ENCODE measurements around the gene TMUB2. TPM values are rescaled to one million over a fixed set of nuclear protein-coding genes. Genes with fewer than 3 reads are reported as not detected.

The TMUB2 gene
- total and polyA plus RNA-seq, 2 donors = 21.4 to 57.6 TPM

GRCh38 chr17:44212507-44213402 is 26.0 kb downstream of the TMUB2 start:
- Histone ChIP-seq H3K4me1 (ENCODE audit: control insufficient read depth in 2 of 2, insufficient read depth in 2 of 2, low read length in 2 of 2) (peaks cover 36 to 59% of the 10 kb centered on the region in 2 donors), H3K36me3 (ENCODE audit: control insufficient read depth in 2 of 2, insufficient read depth in 2 of 2, low read length in 1 of 2) (peaks cover 80 to 83% of the 10 kb centered on the region in 2 donors), H3K27ac (ENCODE audit: low read depth in 1 of 2, low read length in 1 of 2) (no peak overlapping the region), H3K9me3 (ENCODE audit: control insufficient read depth in 2 of 2, insufficient read depth in 1 of 2, low read length in 1 of 2) (no peaks in the 10 kb centered on the region), H3K4me3 (ENCODE audit: low read length in 2 of 2) (no peak overlapping the region), H3K27me3 (ENCODE audit: control insufficient read depth in 2 of 2, insufficient read depth in 1 of 2, low read length in 1 of 2) (no peaks in the 10 kb centered on the region)
- 92% methylated on average over 31 of the region's 31 CpGs for WGBS
- no peak for DNase-seq (ENCODE audit: low read depth in 6 of 9, low spot score in 9 of 9)

DNA sequence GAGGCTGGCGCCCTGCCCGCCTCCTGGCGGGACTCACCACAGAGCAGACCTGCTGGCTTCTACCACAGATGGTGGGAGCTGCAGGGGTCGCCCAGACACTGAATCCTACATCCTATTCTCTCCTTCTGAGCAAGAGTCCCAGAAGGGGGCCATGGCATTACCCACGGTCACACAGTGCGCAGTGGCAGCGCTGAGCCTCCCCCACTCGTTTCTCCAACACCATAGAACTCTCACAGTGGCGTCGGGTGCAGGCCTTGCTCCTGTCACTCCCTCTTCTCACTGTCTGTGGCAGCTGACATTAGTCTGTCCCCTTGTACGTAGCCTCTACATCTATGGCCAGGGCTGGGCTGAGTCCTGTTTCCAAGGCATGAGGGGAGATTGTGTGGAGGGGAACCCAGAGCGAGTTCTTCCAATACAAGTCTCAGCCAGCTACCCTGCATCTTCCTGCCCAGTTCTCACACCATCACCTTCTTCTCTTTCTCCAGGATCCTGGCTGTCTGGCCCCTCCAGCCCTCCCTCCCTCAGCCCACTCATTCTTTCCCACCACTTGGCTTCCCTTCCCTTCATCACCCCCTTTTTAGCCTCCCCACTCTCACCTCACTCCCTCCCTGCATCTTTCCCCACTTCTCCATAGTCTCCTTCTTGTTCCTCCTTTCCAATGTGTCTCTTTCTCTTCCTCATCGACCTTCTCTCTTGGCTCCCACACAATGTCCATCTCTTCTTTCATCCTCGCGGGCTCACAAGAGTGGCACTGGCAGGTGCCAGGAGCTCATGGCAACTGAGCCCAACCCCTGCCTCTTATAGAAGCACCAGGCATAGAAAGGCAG is 26.8 kb downstream of the TMUB2 start:
- no peaks in the 10 kb centered on the region for H3K9me3 ChIP-seq (ENCODE audit: control insufficient read depth in 2 of 2, insufficient read depth in 1 of 2, low read length in 1 of 2)
- no peaks in the 10 kb centered on the region for H3K27me3 ChIP-seq (ENCODE audit: control insufficient read depth in 2 of 2, insufficient read depth in 1 of 2, low read length in 1 of 2)
- H3K27ac ChIP-seq (ENCODE audit: low read depth in 1 of 2, low read length in 1 of 2) = peak overlapping the region in 1 of 2 donors; percentile 21
- no peak for DNase-seq (ENCODE audit: low read depth in 6 of 9, low spot score in 9 of 9)
- peaks cover 71 to 75% of the 10 kb centered on the region in 2 donors for H3K36me3 ChIP-seq (ENCODE audit: control insufficient read depth in 2 of 2, insufficient read depth in 2 of 2, low read length in 1 of 2)
- peaks cover 36 to 63% of the 10 kb centered on the region in 2 donors for H3K4me1 ChIP-seq (ENCODE audit: control insufficient read depth in 2 of 2, insufficient read depth in 2 of 2, low read length in 2 of 2)
- H3K4me3 ChIP-seq (ENCODE audit: low read length in 2 of 2) = no peak overlapping the region
- WGBS = 97% methylated on average over 15 of the region's 15 CpGs

DNA sequence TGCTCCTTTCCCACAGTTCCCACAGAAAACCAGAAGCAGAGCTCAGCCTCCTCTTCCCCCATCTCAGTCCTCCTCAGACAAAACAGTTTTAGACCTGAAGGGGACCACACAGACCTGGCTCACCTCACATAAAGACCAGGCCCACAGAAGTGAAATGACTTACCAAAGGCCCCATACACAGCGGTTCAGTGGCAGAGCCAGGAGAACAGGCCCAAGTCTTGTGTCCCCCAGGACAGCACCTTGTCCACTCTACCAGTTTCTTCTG is 27.4 kb downstream of the TMUB2 start:
- no peak for DNase-seq (ENCODE audit: low read depth in 6 of 9, low spot score in 9 of 9)
- H3K27ac ChIP-seq (ENCODE audit: low read depth in 1 of 2, low read length in 1 of 2) = no peak overlapping the region
- H3K36me3 ChIP-seq (ENCODE audit: control insufficient read depth in 2 of 2, insufficient read depth in 2 of 2, low read length in 1 of 2) = peaks cover 66 to 69% of the 10 kb centered on the region in 2 donors
- H3K4me3 ChIP-seq (ENCODE audit: low read length in 2 of 2) = no peak overlapping the region
- H3K9me3 ChIP-seq (ENCODE audit: control insufficient read depth in 2 of 2, insufficient read depth in 1 of 2, low read length in 1 of 2) = no peaks in the 10 kb centered on the region
- H3K27me3 ChIP-seq (ENCODE audit: control insufficient read depth in 2 of 2, insufficient read depth in 1 of 2, low read length in 1 of 2) = no peaks in the 10 kb centered on the region
- whole genome bisulfite sequencing = 98% methylated on average over 1 of the region's 1 CpG
- H3K4me1 ChIP-seq (ENCODE audit: control insufficient read depth in 2 of 2, insufficient read depth in 2 of 2, low read length in 2 of 2) = peaks cover 36 to 63% of the 10 kb centered on the region in 2 donors

- Histone ChIP-seq H3K4me3 (ENCODE audit: low read length in 2 of 2) (no peak overlapping the region), H3K27ac (ENCODE audit: low read depth in 1 of 2, low read length in 1 of 2) (peak overlapping the region in 1 of 2 donors; percentile 91), H3K9me3 (ENCODE audit: control insufficient read depth in 2 of 2, insufficient read depth in 1 of 2, low read length in 1 of 2) (no peaks in the 10 kb centered on the region), H3K4me1 (ENCODE audit: control insufficient read depth in 2 of 2, insufficient read depth in 2 of 2, low read length in 2 of 2) (peaks cover 36 to 61% of the 10 kb centered on the region in 2 donors), H3K36me3 (ENCODE audit: control insufficient read depth in 2 of 2, insufficient read depth in 2 of 2, low read length in 1 of 2) (peaks cover 58 to 62% of the 10 kb centered on the region in 2 donors), H3K27me3 (ENCODE audit: control insufficient read depth in 2 of 2, insufficient read depth in 1 of 2, low read length in 1 of 2) (no peaks in the 10 kb centered on the region)
- 96% methylated on average over 6 of the region's 6 CpGs for WGBS
- no peak for DNase-seq (ENCODE audit: low read depth in 6 of 9, low spot score in 9 of 9)
Observed at GRCh38 chr17:44214896-44215295, 28.1 kb downstream of the TMUB2 start.

DNA sequence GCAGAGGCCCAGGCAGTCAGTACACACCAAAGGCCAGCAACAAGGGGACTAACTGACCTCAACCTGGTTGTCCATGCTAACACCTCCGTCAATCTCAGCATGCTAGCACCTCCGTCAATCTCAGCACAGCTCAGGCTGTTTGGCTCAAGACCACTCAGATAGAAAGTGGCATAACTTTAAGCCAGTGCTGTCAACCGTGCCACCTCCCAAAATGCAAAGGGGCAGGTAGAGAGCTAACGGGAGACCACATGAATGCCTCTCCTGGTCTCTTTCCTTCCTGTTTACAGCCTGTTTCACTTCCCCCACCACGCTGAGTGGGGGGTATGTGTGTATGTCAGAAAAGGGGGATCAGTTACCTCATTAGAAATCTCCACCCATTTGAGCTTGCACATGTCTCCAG is 29.4 kb downstream of the TMUB2 start:
- DNase-seq (ENCODE audit: low read depth in 6 of 9, low spot score in 9 of 9) = peak in 7 of 9 donors; percentile 54 to 89 (median 72)
- peaks cover 0 to 3% of the 10 kb centered on the region in 2 donors for H3K27me3 ChIP-seq (ENCODE audit: control insufficient read depth in 2 of 2, insufficient read depth in 1 of 2, low read length in 1 of 2)
- H3K36me3 ChIP-seq (ENCODE audit: control insufficient read depth in 2 of 2, insufficient read depth in 2 of 2, low read length in 1 of 2) = peaks cover 46 to 53% of the 10 kb centered on the region in 2 donors
- H3K4me1 ChIP-seq (ENCODE audit: control insufficient read depth in 2 of 2, insufficient read depth in 2 of 2, low read length in 2 of 2) = peaks cover 25 to 51% of the 10 kb centered on the region in 2 donors
- peak overlapping the region; percentile 90 to 91 for H3K27ac ChIP-seq (ENCODE audit: low read depth in 1 of 2, low read length in 1 of 2)
- 36% methylated on average over 5 of the region's 5 CpGs for WGBS
- H3K4me3 ChIP-seq (ENCODE audit: low read length in 2 of 2) = peak overlapping the region; percentile 66 to 91
- H3K9me3 ChIP-seq (ENCODE audit: control insufficient read depth in 2 of 2, insufficient read depth in 1 of 2, low read length in 1 of 2) = no peaks in the 10 kb centered on the region

DNA sequence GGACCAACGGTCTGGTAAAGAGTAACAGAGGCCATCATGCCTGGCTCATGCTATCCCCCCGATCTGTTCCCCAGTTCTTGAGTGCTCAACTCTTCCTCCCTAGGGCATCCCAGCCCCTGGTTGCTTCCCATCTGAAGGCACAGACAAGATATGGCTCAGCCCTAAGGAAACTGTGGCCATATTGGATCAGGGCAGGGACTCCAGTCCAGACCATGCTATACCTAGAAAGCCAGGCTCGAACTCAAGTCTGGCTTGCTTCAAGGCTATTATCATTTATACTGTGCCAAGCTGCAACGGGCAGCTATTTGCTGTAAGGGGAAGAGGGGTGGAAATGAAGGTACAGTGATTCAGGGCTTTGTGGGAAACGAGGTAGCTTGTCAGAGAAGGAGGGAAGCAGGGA is 29.9 kb downstream of the TMUB2 start:
- DNase-seq (ENCODE audit: low read depth in 6 of 9, low spot score in 9 of 9) = peak in 1 of 9 donors; percentile 30
- H3K27ac ChIP-seq (ENCODE audit: low read depth in 1 of 2, low read length in 1 of 2) = peak overlapping the region; percentile 90 to 91
- H3K4me3 ChIP-seq (ENCODE audit: low read length in 2 of 2) = peak overlapping the region; percentile 66 to 91
- 63% methylated on average over 5 of the region's 5 CpGs for WGBS
- H3K9me3 ChIP-seq (ENCODE audit: control insufficient read depth in 2 of 2, insufficient read depth in 1 of 2, low read length in 1 of 2) = no peaks in the 10 kb centered on the region
- peaks cover 41 to 48% of the 10 kb centered on the region in 2 donors for H3K36me3 ChIP-seq (ENCODE audit: control insufficient read depth in 2 of 2, insufficient read depth in 2 of 2, low read length in 1 of 2)
- H3K4me1 ChIP-seq (ENCODE audit: control insufficient read depth in 2 of 2, insufficient read depth in 2 of 2, low read length in 2 of 2) = peaks cover 25 to 54% of the 10 kb centered on the region in 2 donors
- peaks cover 0 to 8% of the 10 kb centered on the region in 2 donors for H3K27me3 ChIP-seq (ENCODE audit: control insufficient read depth in 2 of 2, insufficient read depth in 1 of 2, low read length in 1 of 2)

GRCh38 chr17:44217738-44218343 is 31.1 kb downstream of the TMUB2 start:
- Histone ChIP-seq H3K4me1 (ENCODE audit: control insufficient read depth in 2 of 2, insufficient read depth in 2 of 2, low read length in 2 of 2) (peaks cover 30 to 65% of the 10 kb centered on the region in 2 donors), H3K27ac (ENCODE audit: low read depth in 1 of 2, low read length in 1 of 2) (peak overlapping the region; percentile 90 to 91), H3K4me3 (ENCODE audit: low read length in 2 of 2) (peak overlapping the region; percentile 66 to 91), H3K36me3 (ENCODE audit: control insufficient read depth in 2 of 2, insufficient read depth in 2 of 2, low read length in 1 of 2) (peaks cover 32 to 42% of the 10 kb centered on the region in 2 donors), H3K9me3 (ENCODE audit: control insufficient read depth in 2 of 2, insufficient read depth in 1 of 2, low read length in 1 of 2) (no peaks in the 10 kb centered on the region), H3K27me3 (ENCODE audit: control insufficient read depth in 2 of 2, insufficient read depth in 1 of 2, low read length in 1 of 2) (peaks cover 4 to 19% of the 10 kb centered on the region in 2 donors)
- 6% methylated on average over 10 of the region's 10 CpGs for WGBS
- DNase-seq (ENCODE audit: low read depth in 6 of 9, low spot score in 9 of 9) = peak in 2 of 9 donors; percentile 32

GRCh38 chr17:44218344-44219107 is 31.8 kb downstream of the TMUB2 start:
- peak overlapping the region; percentile 91 to 99 for H3K27ac ChIP-seq (ENCODE audit: low read depth in 1 of 2, low read length in 1 of 2)
- 1% methylated on average over 87 of the region's 89 CpGs for WGBS

More at GRCh38 chr17:44218344-44219107, 31.8 kb downstream of the TMUB2 start:
- peak in 7 of 9 donors; percentile 74 to 96 (median 92) for DNase-seq (ENCODE audit: low read depth in 6 of 9, low spot score in 9 of 9)
- Histone ChIP-seq H3K4me3 (ENCODE audit: low read length in 2 of 2) (peak overlapping the region; percentile 66 to 91), H3K4me1 (ENCODE audit: control insufficient read depth in 2 of 2, insufficient read depth in 2 of 2, low read length in 2 of 2) (peaks cover 28 to 62% of the 10 kb centered on the region in 2 donors), H3K27me3 (ENCODE audit: control insufficient read depth in 2 of 2, insufficient read depth in 1 of 2, low read length in 1 of 2) (peaks cover 4 to 26% of the 10 kb centered on the region in 2 donors), H3K9me3 (ENCODE audit: control insufficient read depth in 2 of 2, insufficient read depth in 1 of 2, low read length in 1 of 2) (no peaks in the 10 kb centered on the region), H3K36me3 (ENCODE audit: control insufficient read depth in 2 of 2, insufficient read depth in 2 of 2, low read length in 1 of 2) (peaks cover 25 to 35% of the 10 kb centered on the region in 2 donors)

All from thymus (tissue), 11 donors.